Activated T-helper 1 cell treated with Interleukin-2 at 50 U/mL for 16 hours (primary cell): Measurements from ENCODE around the gene CNGA3.
"Not testable (repeated sequence)": the region's sequence is repeated elsewhere in the genome, so short reads cannot be mapped to it uniquely, and the experiment has no call there.

Source experiments
- DNase-seq: peaks from one replicate; pipeline ENCODE4 v3.0.0-alpha.2; 2020; ENCODE audit warnings: low read depth

Gene CNGA3

GRCh38 chr2:98346311-98347236 lies at the start of gene CNGA3:
TSS of gene CNGA3 (plus strand) at chr2:98346456. CDS start at chr2:98369976, 23,520 bp downstream.
- no peak for DNase-seq

GRCh38 chr2:98297817-98298682 lies 48.2 kb upstream of the CNGA3 start:
- no peak for DNase-seq

- no peak for DNase-seq
Measured at GRCh38 chr2:98298683-98299164, 47.5 kb upstream of the CNGA3 start.

GRCh38 chr2:98299211-98299905 lies 46.9 kb upstream of the CNGA3 start:
- DNase-seq: no peak

GRCh38 chr2:98300141-98300874 lies 45.9 kb upstream of the CNGA3 start:
- no peak for DNase-seq

GRCh38 chr2:98301469-98301868 lies 44.8 kb upstream of the CNGA3 start:
- DNase-seq: no peak

GRCh38 chr2:98307131-98307696 lies 39.0 kb upstream of the CNGA3 start:
- not testable (repeated sequence) for DNase-seq

GRCh38 chr2:98308068-98308467 lies 38.2 kb upstream of the CNGA3 start:
- no peak for DNase-seq

GRCh38 chr2:98308532-98308931 lies 37.7 kb upstream of the CNGA3 start:
- DNase-seq: no peak

GRCh38 chr2:98309580-98309979 lies 36.7 kb upstream of the CNGA3 start:
- DNase-seq: no peak

GRCh38 chr2:98310010-98310409 lies 36.2 kb upstream of the CNGA3 start:
- no peak for DNase-seq

GRCh38 chr2:98311090-98311489 lies 35.2 kb upstream of the CNGA3 start:
- DNase-seq: no peak

GRCh38 chr2:98311771-98312545 lies 34.3 kb upstream of the CNGA3 start:
- DNase-seq: no peak

GRCh38 chr2:98313492-98314250 lies 32.6 kb upstream of the CNGA3 start:
- no peak for DNase-seq

- DNase-seq: no peak
Measured at GRCh38 chr2:98314251-98314650, 32.0 kb upstream of the CNGA3 start.

GRCh38 chr2:98315957-98316356 lies 30.3 kb upstream of the CNGA3 start:
- DNase-seq: no peak

- no peak for DNase-seq
Measured at GRCh38 chr2:98317214-98317613, 29.0 kb upstream of the CNGA3 start.

- not testable (repeated sequence) for DNase-seq
Measured at GRCh38 chr2:98320171-98320570, 26.1 kb upstream of the CNGA3 start.

GRCh38 chr2:98324181-98324580 lies 22.1 kb upstream of the CNGA3 start:
- no peak for DNase-seq
